ES-I3 (cell line): ENCODE measurements around the gene SEMA3A.

Source experiments
- H3K36me3 ChIP-seq: 2 replicates; pipeline ENCODE4 v1.6.1; 2013; ENCODE audit warnings: mild to moderate bottlenecking, low read length, control low read depth, moderate library complexity; ENCODE audit not compliant: insufficient read depth
- H3K4me1 ChIP-seq: 2 replicates; pipeline ENCODE4 v1.6.1; 2013; ENCODE audit warnings: mild to moderate bottlenecking, control low read depth, low read length; ENCODE audit not compliant: insufficient read depth
- H3K9ac ChIP-seq: 2 replicates; pipeline ENCODE4 v1.6.1; 2013; ENCODE audit warnings: low read depth, mild to moderate bottlenecking, low read length, moderate library complexity
- H3K9me3 ChIP-seq: 2 replicates; pipeline ENCODE4 v1.6.1; 2013; ENCODE audit warnings: mild to moderate bottlenecking, low read length, moderate library complexity; ENCODE audit not compliant: control insufficient read depth, insufficient read depth

SEMA3A gene

GRCh38 chr7:84125654-84126053 is 68.9 kb downstream of the SEMA3A start:
- H3K9me3 ChIP-seq = no peaks in the 10 kb centered on the region
- H3K9ac ChIP-seq = no peak overlapping the region
- no peaks in the 10 kb centered on the region for H3K36me3 ChIP-seq
- H3K4me1 ChIP-seq = peaks cover 9% of the 10 kb centered on the region

DNA sequence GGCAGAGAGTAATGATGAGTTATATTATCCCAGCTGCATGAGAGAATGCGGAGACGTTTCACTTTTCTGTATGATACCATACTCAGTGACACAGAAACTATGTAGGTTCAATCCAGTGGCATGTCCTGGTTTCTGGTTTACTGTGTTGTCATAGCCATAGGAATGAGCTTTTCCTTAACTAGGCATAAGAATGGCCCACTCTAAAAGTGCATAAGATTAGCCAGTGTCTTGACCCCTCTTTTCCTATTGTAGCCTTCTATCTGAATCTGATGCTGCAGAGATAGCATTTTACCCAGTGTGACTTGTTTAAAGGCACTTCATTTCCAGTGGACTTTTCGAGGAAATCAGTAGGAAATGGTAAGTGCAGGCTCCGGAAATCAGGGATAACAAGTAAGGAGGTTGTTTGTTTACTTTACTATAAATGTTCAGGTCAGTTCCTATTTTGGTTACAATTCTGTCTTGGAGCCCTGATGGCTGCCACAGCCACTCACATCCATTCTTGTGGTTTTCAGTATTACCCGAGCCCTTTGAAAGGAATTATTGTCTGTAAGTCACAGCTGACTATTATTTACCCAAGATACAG is 70.5 kb downstream of the SEMA3A start:
- Histone ChIP-seq H3K9ac (no peak overlapping the region), H3K9me3 (no peaks in the 10 kb centered on the region), H3K4me1 (peaks cover 9% of the 10 kb centered on the region), H3K36me3 (no peaks in the 10 kb centered on the region)

- Histone ChIP-seq H3K9me3 (no peaks in the 10 kb centered on the region), H3K36me3 (no peaks in the 10 kb centered on the region), H3K9ac (no peak overlapping the region), H3K4me1 (peaks cover 9% of the 10 kb centered on the region)
These were observed 71.8 kb downstream of the SEMA3A start for GRCh38 chr7:84122582-84123360.

- no peak overlapping the region for H3K9ac ChIP-seq
- H3K4me1 ChIP-seq = peaks cover 22% of the 10 kb centered on the region
- no peaks in the 10 kb centered on the region for H3K36me3 ChIP-seq
- H3K9me3 ChIP-seq = no peaks in the 10 kb centered on the region
These were observed 77.3 kb downstream of the SEMA3A start for GRCh38 chr7:84117304-84117703.

- H3K9ac ChIP-seq = no peak overlapping the region
- no peaks in the 10 kb centered on the region for H3K9me3 ChIP-seq
- no peaks in the 10 kb centered on the region for H3K36me3 ChIP-seq
- H3K4me1 ChIP-seq = peaks cover 45% of the 10 kb centered on the region
These were observed 80.4 kb downstream of the SEMA3A start for GRCh38 chr7:84113906-84114850.

DNA sequence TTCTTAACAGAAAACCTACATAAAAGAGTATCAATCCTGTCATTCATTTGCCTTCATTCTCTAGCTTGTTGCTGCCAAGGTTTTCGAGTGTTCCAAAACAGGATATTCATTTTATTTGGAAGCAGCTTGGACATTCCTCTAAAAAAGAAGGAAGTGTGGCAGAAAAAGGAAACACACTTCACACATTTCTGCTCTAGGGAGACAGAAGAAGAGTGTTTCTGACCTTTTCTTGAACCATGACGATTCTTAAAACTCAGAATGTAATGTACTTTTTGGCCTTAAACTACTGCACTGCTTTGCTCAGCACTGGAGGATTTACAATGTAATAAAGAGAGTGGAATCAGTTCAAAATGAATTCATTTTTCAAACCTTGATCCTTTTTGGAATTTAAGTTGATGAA is 81.3 kb downstream of the SEMA3A start:
- Histone ChIP-seq H3K9ac (no peak overlapping the region), H3K36me3 (no peaks in the 10 kb centered on the region), H3K4me1 (peaks cover 47% of the 10 kb centered on the region), H3K9me3 (no peaks in the 10 kb centered on the region)

DNA sequence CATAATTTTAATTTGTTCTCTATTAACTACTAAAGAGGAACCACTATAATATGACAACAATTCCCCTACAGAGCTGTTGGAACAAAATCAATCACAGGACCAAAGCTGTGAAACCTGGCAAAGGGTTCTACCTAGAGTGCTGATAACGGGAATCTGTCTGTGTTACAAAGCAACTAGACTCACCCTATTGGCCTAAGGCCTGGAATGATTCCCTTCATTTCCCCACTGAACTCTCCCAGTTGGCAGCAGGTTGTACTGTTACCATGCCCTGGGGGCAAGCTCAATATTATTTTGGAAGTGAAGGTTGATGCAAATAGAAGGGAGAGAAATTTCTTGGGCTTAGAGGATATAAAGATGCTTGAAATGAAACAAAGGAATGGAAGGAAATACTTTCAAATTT is 81.8 kb downstream of the SEMA3A start:
- H3K36me3 ChIP-seq = no peaks in the 10 kb centered on the region
- H3K9ac ChIP-seq = no peak overlapping the region
- H3K4me1 ChIP-seq = peaks cover 53% of the 10 kb centered on the region
- no peaks in the 10 kb centered on the region for H3K9me3 ChIP-seq

GRCh38 chr7:84111842-84112241 is 82.7 kb downstream of the SEMA3A start:
- H3K4me1 ChIP-seq = peaks cover 52% of the 10 kb centered on the region
- H3K9me3 ChIP-seq = no peaks in the 10 kb centered on the region
- H3K9ac ChIP-seq = no peak overlapping the region
- H3K36me3 ChIP-seq = no peaks in the 10 kb centered on the region

- H3K9ac ChIP-seq = no peak overlapping the region
- H3K36me3 ChIP-seq = no peaks in the 10 kb centered on the region
- H3K4me1 ChIP-seq = peaks cover 59% of the 10 kb centered on the region
- no peaks in the 10 kb centered on the region for H3K9me3 ChIP-seq
These were observed 84.2 kb downstream of the SEMA3A start for GRCh38 chr7:84110400-84110799.

- H3K9me3 ChIP-seq = no peaks in the 10 kb centered on the region
- H3K9ac ChIP-seq = no peak overlapping the region
- peaks cover 55% of the 10 kb centered on the region for H3K4me1 ChIP-seq
- H3K36me3 ChIP-seq = no peaks in the 10 kb centered on the region
These were observed 85.8 kb downstream of the SEMA3A start for GRCh38 chr7:84108787-84109186.

- no peaks in the 10 kb centered on the region for H3K36me3 ChIP-seq
- no peak overlapping the region for H3K9ac ChIP-seq
- H3K4me1 ChIP-seq = peaks cover 48% of the 10 kb centered on the region
- no peaks in the 10 kb centered on the region for H3K9me3 ChIP-seq
These were observed 86.5 kb downstream of the SEMA3A start for GRCh38 chr7:84108119-84108518.

GRCh38 chr7:84107259-84107658 is 87.3 kb downstream of the SEMA3A start:
- Histone ChIP-seq H3K9ac (no peak overlapping the region), H3K4me1 (peaks cover 44% of the 10 kb centered on the region), H3K36me3 (no peaks in the 10 kb centered on the region), H3K9me3 (no peaks in the 10 kb centered on the region)

GRCh38 chr7:84106291-84106690 is 88.3 kb downstream of the SEMA3A start:
- H3K9me3 ChIP-seq = no peaks in the 10 kb centered on the region
- H3K4me1 ChIP-seq = peaks cover 37% of the 10 kb centered on the region
- no peak overlapping the region for H3K9ac ChIP-seq
- H3K36me3 ChIP-seq = no peaks in the 10 kb centered on the region

DNA sequence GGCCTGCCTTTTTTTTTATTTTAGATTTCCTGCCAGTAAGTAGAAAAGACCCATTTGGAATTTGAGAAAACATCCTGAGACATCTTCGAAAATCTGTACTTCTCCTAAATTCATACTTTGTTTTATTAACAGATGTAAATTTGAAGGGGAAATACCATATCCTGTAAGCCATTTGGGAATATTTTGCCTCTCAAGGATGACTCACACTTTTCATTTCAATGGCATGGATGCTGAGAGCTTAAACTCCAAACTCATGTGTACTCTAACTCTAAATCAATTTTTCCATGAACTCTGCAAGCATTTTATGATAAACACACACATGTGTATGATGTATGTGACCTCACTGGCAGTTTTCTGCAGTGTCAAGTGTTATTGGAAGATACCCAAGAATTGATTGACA is 89.0 kb downstream of the SEMA3A start:
- Histone ChIP-seq H3K9me3 (no peaks in the 10 kb centered on the region), H3K36me3 (no peaks in the 10 kb centered on the region), H3K9ac (no peak overlapping the region), H3K4me1 (peaks cover 30% of the 10 kb centered on the region)
